NOMO-1 treated with dmso at 0.1 percent for 144 hours (cell line): Measurements from ENCODE around the gene ZNF398.

Experiments used
- DNase-seq: peaks from one replicate; lab custom pipeline; 2025; ENCODE audit not compliant: unreplicated experiment; lab: John Stamatoyannopoulos, UW

Gene ZNF398

DNA sequence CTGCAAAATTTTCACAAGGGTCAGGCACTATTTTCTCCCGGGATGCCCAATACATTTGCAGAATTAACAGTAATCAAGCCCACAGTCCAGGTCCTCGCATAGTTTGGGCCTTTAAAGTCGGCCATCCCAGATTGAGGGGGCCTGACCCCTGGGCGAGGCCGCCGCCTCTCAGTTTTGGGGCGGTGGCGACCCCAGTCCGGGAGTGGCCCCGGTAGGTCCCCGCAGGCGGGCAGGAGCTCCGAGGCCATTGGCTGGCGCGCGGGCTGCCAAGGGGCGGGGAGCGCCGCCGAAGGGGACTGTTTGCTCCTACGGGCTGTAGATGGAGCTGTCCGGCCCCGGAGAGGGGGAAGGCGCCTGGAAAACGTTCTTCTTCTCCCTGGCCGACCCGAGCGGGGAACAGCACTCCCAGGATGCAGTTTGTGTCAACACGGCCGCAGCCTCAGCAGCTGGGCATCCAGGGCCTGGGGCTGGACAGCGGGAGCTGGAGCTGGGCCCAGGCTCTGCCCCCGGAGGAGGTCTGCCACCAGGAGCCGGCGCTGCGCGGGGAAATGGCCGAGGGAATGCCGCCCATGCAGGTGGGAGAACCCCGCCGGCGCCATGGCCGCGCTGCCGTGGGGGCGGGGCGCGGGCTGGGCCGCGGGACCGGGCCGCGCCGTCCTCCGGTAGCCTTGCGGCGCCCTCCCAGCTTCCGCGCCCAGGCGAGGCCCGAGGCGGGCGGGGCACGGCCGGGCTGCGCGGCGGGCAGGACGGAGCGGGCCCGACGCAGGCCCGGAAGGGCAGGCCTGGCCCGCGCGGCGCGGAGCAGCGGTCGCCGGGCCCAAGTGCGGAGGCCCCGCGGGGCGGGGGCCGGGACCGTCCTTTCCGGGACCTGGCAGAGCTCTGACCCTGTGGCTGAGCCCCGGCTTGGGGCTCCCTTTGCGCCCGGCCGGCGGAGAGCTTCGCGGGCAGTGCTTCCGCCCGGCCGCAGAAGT is 48.2 kb downstream of the ZNF398 start, which contains the start of gene ZNF282:
Gene ZNF282, plus strand, starts transcription at position 367 of the 971 bp plus-strand sequence. Its CDS starts 44 bp downstream, at position 411.
- peak; percentile 41 for DNase-seq

GRCh38 chr7:149196151-149196704 is 49.0 kb downstream of the ZNF398 start:
- no peak for DNase-seq

GRCh38 chr7:149196705-149197171 is 49.5 kb downstream of the ZNF398 start:
- DNase-seq = no peak

DNA sequence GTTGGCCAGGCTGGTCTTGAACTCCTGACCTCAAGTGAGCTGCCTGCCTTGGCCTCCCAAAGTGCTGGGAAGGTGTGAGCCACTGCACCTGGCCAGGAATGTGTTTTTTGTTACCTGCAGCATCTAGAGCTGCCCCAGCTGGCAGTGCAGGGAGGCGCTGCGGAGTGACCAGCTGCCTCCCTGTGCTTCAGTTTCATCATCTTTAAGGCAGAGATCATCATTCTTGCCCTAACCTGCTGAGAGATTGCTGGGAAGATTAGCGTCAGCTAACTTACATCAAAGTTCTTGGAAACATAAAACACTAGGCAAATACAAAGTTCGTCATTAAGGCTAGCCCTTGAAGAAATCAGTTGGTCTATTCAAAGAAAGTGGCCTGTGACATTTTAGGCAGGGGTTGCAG is 50.4 kb downstream of the ZNF398 start:
- DNase-seq = no peak

DNA sequence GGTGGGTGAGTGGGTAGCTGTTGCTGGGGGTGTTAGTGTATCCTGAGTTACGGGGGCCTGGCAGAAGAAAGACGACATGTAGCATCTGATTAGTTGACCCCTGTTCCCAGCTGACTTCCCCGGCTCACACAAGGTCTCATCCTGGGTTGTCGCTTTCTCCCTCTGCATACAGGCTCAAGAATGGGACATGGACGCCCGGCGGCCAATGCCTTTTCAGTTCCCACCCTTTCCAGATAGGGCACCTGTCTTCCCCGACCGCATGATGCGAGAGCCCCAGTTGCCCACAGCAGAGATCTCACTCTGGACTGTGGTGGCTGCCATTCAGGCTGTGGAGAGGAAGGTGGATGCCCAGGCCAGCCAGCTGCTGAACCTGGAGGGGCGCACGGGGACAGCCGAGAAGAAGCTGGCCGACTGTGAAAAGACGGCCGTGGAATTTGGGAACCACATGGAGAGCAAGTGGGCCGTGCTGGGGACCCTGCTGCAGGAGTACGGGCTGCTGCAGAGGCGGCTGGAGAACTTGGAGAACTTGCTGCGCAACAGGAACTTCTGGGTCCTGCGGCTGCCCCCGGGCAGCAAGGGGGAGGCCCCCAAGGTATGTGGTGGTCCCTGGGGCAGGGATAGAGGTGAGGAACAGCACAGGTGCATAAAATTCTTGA is 51.0 kb downstream of the ZNF398 start:
- no peak for DNase-seq

DNA sequence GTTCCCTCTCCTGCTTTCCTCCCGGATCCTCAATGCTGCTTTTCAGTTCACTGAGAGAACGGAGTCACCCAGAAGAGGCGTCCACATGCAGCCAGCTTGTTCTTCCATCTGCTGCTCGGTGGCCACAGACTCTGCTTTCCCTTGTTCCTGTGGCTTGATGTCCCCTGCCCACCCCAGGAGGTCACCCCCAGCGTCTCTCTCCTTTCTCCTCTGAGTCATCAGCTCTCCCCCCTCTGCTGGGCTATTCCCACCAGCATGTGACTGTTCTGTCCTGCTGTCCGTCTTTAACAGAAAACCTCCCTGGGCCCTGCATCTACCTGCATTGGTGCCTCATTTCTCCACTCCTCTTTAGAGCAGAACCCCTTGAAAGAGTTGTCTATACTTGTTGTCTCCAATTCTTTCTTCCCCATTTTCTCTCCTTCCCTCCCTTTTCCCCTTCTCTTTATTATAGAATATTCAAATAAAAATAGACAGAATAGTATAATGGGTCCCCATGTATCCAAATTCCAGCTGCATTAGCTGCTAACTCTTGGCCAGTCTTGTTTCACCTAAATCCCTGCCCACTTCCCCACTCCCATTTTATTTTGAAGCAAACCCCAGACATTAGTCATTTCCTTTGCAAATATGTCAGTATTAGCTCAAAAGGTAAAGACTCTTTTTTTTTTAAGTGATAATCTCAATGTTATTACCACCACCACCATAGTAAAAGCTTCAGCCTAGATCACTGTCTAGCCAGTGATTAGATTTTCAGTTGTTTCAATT is 52.2 kb downstream of the ZNF398 start:
- no peak for DNase-seq

DNA sequence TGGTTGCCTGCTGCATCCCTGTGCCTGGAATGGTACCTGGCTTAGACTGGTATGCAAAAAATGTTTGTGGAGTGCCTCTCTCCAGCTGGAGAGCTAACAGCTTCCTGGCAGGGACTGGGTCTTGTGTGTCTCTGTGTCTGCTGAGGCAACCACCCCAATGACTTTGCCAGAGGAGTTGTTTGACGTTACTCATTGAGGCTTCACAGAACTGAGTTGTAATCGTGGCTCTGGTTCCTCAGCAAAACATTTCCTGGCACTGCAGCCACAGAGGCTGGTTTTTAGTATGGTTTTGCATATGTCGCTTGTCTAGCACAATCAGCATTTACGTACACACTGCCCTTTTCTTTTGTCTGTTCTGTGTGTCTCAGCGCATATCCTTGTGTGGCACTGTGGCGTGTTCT is 55.6 kb downstream of the ZNF398 start:
- no peak for DNase-seq

DNA sequence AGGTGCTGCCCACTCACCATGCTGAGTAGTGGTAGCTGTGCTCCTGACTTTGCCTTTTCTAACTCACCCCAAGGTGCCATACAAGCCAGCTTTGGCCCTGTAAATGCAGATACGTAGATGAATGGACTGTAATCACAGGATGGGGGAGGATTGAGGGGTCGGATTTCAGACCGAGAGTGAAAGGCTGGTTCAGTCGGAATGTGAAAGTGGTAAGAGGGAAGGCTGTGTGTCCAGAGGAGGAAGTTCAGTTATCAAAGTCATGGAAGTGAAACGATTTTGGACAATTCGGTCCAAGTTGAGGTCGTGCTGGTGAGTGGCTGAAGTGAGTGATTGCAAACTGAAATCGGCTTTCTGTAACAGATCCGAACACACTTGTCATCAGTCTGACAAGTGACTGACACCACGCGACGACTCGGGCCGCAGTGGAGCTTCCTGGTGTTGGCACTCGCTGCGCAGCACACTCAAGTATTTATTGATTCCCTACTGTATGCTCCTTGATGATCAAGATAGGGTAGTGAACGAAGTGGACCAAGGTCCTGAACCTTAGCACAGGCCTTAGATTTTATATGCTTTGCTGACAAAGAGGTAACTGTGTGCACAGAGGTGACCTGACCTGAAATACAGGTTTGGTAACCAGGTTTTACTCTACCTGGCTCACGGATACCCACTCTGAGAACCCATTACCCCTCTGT is 58.6 kb downstream of the ZNF398 start:
- no peak for DNase-seq

DNA sequence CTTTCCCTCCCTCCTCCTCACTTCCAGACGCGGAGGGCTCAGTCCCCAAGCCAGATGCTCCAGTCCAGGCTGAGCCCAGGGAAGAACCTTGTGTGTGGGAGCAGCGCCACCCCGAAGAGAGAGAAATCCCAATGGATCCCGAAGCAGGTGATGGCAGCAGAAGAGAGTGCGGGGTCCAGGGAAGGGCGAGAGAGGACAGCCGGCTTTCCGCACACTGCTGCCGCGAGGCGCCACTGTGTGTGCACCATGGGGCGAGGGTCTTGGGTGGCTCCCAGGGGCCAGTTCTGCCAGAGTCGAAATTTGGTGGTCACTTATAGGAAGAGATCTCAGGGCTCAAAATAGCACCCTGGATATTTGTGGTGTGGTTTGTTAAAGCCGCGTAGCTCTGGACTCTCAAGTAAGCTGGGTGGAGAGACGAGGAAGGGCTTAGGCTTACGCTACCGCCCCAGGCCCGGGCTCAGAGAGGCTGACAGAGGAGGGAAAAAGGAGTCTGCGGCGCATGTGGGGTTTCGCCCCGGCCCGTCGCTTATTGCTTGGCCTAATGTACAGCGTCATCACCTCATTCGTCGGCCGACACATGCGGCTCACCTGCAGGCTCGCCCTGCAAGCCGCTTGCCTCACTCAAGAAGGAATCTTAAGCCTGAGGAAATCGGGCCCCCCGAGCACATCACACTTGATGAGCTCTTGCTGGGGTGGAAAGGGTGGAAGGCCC is 60.2 kb downstream of the ZNF398 start:
- no peak for DNase-seq

GRCh38 chr7:149209518-149210269 is 62.4 kb downstream of the ZNF398 start:
- no peak for DNase-seq

DNA sequence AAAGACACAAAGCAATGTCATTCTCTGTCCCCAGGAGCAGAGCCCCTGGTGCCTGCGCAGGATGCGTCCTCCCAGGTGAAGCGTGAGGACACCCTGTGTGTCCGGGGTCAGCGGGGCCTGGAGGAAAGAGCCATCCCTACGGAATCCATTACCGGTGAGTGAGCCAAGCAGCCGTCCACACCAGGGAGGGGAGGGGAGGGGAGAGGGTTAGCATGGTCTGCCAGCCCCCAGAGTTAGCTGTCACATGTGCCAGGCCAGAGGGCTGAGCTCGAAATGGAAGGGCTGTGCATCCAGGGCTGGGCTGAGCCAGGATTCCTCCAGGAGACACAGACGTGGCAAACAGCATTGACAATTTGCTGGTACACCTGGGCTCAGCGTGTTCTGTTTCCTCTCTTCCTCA is 63.3 kb downstream of the ZNF398 start:
- DNase-seq = no peak

DNA sequence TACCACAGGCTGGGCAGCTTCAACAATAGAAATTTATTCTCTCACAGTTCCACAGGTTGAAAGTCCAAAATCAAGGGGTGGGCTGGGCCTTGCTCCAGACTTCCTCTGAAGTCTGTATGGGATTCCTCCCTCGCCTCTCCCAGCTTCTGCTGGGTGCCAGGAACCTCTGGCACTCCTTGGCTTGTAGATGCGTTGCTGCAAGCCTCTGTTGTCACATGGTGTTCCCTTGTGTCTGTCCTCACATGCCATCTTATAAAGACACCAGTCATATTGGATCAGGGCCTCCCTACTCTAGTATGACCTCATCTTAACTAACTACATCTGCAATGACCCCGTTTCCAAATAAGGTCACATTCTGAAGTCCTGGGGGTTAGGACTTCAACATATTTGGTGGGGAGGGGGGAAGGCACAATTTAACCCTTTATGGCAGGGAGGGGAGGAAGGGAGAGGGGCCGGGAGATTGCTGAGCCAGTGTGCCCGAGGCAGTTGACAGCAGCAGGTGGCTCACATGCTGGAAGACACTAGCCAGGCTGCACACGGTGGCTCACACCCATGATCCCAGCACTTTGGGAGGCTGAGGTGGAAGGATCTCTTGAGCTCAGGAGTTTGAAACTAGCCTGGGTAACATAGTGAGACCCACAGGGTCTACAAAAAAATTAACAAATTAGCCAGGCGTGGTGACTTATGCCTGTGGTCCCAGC is 66.9 kb downstream of the ZNF398 start:
- no peak for DNase-seq

DNA sequence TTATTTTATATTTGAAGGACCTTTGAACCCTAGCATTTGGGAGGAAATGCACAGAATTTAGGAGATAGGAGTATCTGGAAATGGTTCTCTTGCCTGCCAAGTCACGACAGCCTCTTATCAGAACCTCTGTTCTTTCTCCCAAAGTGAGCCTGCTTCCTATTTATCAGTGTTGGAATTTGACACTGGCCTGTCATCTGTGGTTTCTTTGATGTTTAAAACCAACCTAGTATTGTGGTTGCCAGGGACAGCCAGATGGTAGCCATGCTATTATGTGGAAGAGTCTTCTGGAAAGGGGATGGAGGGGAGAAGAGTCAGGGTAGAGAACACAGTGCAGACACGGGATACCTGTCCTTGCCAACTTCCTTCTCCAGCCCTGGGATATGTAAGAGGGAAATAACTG is 69.1 kb downstream of the ZNF398 start:
- no peak for DNase-seq

GRCh38 chr7:149217570-149217969 is 70.3 kb downstream of the ZNF398 start:
- DNase-seq = no peak

GRCh38 chr7:149218469-149219420 is 71.5 kb downstream of the ZNF398 start:
- no peak for DNase-seq

- no peak for DNase-seq
Measured at GRCh38 chr7:149220534-149220933, 73.3 kb downstream of the ZNF398 start.

DNA sequence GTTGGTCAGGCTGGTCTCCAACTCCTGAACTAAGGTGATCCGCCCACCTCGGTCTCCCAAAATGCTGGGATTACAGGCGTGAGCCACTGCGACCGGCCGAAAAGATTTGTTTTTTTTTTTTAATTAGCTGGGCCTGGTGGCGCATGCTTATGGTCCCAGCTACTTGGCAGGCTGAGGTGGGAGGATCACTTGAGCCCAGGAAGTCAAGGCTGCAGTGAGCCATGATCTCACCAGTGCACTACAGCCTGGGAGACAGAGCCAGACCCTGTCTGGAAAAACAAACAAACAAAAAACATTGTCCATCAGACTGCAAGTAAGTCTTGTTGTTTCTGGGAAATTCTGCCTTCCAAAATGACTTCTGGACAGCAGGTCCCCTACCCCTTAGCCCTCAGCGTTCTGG is 75.9 kb downstream of the ZNF398 start:
- DNase-seq = no peak
